Inflammatory macrophage (primary cell): Measurements from ENCODE around the gene PAPSS1.

Experiments
- DNase-seq, 2 donors: peaks; one replicate each; pipeline ENCODE4 v3.0.0-alpha.2; 2020 to 2022

The PAPSS1 gene

DNA sequence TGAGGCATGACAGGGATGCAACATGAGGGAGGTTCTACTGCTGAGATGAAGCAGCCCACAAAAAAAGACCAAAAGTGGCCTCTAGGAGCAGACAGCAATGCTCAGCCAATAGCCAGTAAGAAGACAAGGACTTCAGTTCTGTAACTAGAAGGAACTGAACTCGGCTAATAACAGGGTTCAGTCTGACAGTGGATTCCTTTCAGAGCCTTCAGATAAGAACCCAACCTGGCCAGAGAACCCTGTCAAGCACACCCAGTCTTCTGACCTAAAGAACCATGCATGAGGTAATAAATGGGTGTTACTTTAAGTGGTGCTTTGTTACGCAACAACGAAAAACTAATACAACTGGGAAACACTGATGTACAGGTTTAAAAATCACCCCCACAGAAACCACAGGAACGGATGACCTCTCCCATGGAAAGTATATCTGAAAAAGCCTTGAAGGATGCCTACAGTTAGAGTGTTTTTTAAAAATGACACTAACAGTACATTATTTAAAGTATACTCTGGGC lies 94.6 kb downstream of the PAPSS1 start:
- DNase-seq = no peak

DNA sequence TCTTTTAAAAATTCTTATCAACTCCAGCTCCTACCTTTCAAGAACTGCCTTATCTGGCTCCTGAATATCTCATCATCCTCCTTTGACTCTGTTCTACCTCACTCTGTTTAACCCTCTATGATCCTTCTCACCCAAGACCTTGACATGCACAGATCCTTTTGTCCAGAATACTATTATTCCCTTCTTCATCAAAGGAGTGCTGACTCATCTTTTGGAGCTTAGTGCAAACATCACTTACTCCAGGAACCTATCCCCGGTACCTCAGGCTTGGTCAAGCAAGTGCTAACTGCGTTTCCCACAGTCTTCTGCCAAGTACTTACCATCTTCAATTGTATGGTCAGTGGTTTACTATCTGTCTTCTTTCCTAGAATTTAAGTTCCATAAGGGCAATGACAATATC lies 96.0 kb downstream of the PAPSS1 start:
- DNase-seq = no peak

DNA sequence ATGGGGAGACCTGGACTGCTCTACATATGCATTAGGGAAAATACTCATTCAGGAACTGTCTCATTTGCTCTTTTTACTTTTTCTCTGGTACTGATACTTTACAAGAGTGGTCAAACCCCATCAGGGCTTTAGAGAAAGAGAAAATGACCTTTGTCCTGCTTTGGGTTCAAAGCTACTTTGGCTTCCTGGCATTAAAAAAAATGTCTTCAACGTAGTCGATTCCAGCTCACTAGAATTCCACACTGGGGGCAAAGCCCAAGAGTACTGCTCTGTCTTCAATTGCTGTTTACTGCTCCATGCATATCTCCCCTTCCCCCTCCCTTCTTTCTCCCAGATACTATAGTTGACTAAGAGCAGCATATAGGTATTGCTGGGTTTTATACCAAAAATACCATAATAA lies 98.0 kb downstream of the PAPSS1 start:
- DNase-seq = no peak

DNA sequence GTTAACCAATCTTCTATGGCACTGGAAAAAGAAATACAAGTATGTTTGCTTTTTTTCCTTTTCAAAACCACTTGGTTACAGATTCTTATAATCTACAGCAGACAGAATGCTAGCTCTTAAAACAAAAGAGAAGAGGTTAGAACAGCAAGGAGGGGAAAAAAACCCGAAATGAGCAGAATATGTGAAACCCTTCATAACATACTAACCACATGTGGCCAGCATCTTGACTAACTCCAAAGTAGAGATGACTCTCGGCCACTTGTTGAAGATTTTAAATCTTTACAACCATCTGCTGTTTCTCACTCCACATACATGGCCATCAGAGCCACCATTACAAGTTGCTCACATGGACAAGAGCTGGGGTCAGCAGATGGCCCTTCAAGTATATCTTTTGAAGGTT lies 100.3 kb downstream of the PAPSS1 start:
- DNase-seq = no peak

DNA sequence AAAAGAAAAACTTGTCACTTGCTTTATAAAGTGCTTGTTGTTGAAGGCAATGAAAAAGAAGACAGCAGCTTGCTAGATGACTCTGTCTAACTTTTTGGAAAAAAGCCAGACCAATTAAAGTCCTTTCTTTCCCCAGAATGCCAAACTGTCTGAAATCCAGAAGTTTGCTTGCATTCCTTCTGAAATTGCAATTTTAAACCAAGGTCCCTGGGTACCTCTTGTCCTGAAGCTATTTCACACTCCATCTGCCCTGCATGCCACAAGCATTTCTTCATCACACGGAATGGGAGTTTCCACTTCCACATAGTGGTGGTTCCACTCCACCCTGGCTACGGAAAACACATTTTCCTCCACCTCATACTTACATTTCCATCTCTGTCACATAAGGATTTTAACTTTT lies 101.0 kb downstream of the PAPSS1 start:
- DNase-seq = peak in 1 of 2 donors; percentile 7

DNA sequence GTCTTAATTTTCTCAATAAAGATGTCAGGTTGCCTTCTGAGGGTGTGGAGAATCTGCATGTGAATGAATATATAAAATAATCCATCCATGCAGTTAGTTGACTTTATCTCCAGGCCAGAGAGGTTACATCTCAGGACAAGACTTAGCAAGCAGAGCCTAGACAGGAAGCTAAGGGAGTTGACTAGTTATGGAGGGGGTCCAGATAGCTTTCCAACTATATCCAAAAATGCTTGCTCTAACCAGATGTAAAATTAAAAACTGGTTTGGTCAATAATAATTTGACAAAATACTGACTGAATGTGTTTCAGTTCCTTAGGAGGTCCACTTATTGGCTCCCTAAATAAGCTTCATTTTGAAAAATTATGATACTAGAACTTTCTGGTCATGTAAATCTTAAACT lies 101.4 kb downstream of the PAPSS1 start:
- no peak for DNase-seq

DNA sequence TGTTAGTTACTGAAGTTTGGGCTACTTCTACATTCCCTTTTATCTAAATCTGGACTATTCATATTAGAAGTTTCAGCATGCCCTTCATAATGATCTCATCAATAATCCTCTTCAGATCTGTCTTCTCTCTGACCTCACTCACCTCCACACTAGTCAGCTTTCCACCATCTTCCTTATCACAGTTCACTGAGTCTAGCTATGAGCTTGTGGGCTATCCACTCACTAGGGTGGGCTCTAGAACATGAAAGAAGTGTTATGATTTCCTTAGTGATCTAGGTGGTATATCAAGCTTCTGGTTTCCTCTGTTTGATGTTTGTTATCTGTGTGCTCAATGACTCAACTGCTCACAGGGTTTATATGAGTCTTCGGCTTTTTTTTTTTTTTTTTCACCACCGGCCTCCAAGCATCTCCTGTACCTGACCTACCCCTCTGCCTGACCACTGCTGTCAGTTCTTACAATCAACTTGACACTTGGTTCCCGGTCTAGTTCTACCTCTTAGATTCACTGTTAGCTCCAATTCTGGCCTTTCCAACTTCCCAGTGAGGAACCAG lies 103.1 kb downstream of the PAPSS1 start:
- DNase-seq = no peak

DNA sequence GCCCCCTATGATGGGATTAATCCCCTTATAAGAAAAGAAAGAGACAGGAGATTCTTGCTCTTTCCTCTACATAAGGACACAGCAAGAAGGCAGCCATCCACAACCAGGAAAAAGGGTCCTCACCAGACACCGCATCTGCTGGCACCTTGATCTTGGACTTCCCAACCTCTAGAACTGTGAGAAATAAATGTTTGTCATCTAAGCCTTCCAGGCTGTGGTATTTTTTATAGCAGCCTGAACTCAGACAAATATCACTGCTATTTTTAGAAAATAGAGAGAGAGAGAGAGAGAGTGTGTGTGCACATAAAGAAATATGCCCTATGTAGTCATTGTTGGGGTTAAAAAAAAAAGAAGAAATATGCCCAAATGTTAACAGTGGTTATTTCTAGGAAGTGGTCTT lies 104.2 kb downstream of the PAPSS1 start:
- DNase-seq = no peak

DNA sequence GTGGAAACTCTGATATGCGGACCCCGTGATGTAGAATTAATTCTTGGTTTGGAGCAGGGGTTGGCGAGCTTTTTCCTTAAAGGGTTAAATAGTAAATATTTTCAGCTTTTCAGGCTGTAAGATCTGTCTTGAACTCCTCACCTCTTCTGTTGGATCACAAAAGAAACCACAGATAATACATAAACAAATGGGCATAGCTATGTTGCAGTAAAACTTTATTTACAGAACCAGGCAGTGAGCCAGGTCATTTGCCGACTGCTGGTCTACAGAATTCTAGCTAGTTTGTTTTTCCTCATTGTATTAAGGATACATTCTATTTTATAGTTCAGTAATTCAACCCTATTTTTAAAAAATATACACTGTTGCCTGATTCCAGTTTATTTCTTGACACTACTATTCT lies 116.6 kb downstream of the PAPSS1 start:
- DNase-seq = no peak

DNA sequence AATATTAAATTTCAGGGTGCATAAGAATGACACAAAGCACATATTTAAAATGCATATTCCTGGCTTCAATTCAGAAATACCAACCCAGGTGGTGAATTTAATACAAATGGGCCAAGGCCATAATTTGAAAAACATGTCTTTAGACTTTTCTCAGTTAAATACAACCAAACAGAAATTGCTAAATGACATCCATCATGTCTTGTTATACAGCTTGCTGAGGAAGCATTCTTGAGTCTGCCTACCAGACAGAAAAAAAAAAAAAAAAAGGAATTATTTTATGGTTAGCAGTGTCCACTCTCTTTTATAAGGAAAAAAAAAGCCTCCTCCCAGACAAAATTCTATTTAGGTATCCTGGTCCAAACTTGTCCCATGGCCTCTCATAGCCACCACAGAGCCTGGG lies 119.1 kb downstream of the PAPSS1 start:
- no peak for DNase-seq

DNA sequence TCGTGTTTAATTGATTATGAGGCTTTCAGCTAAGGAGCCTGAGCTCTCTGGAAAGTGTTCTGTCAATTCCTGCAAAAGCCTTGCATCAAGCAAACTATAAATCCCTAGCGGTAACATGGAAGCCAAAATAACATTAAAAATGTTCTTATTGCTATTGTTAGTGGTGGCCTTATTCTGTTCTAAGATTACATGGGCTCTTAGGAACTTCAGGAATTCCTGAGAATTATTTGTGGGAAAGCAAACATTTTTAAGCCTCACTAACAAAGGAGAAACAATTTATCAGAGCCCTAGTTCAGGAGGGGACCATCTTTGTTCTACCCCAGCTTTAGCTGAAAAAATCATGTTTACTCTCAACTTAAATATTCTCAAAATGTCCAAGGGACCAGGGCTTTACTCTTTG lies 119.6 kb downstream of the PAPSS1 start:
- DNase-seq = no peak

DNA sequence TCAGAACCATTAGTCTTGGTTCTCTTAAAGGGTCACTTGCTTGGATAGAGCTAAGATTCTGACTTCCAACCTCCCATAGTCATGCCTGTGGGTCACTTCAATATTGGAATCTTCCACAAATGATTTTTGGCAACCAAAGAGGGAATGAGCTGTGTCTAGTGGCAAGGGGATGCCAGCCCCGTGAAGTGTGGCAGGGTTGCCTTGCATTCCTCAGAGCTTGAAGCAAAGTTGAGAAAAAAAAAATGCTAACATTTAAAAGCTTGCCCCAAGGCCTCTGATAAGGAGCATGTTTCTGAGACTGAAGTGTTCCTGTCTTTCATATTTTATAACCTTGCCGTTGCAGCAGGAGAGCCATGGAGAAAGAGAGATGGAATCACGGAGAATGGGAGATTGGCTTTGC lies 120.2 kb downstream of the PAPSS1 start:
- no peak for DNase-seq

DNA sequence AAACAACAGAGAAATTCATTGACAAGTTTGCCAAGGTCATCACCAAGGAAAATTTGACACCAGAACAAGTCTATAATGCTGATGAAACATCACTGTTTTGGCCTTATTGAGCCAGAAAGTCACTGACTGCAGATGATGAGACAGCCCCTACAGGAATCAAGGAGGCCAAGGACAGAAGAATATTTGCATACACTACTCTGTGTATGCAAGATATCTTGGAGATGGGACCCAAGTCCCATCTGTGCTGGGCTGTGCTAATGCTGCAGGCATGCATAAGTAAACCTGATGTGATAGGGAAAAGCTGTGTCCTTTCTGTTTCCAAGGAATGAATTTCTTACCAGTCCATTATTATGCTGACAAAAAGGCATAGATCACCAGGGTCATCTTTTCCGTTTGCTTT lies 126.8 kb downstream of the PAPSS1 start:
- DNase-seq = no peak

DNA sequence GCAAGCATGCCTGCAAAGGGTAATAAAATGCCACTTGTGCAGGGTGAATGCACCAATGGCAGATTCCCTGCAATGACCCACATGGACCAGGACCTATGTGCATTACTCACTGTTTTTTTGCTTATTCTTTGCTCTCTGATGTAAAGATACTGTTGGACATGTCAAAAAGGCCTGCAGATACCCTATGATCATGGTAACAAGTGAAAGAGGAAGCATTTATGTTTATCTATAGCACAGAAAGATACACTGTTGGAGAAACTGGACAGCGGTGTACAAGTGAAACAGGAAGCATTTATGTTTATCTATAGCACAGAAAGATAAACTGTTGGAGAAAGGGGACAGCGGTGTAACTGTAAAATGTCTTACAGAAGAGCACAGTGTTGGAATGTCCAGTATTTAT lies 127.5 kb downstream of the PAPSS1 start:
- DNase-seq = no peak

DNA sequence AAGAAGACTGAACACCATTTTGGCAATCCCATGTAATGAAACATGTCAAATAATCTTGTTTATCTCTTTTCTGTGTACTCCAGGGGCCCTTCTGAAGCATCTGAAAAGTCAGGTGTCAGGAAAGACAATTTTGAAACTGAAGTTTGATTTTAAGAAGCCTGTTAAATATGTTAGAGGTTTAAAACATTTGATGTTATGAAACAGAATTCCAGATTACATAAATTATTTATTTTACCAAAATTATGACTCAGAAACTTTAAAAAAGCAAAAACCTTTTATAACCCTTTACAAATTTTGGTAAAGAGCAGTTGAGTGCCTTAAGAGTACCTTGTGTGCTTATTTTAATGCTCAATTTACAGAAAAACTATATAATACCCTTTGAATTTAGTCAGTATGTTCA lies 130.8 kb downstream of the PAPSS1 start:
- no peak for DNase-seq

DNA sequence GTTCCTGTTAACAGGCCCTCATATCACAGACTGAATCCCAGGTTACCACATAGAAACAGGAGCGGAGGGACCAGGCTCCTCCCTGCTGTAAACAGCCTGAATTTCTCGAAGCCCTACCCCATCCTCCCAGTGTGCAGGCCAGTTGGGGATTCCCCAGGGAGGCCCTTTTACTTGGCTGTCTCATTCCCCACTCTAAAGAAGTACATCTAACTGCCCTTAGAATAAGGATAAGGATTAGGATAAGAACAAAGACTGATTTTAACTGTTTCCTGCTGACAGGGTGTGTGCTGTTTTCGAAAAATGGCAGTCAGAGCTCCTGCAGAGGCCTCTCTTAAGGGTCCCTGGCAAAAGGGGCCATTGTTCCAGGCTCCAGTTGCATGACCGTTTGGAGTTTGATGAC lies 133.7 kb downstream of the PAPSS1 start:
- DNase-seq = no peak

DNA sequence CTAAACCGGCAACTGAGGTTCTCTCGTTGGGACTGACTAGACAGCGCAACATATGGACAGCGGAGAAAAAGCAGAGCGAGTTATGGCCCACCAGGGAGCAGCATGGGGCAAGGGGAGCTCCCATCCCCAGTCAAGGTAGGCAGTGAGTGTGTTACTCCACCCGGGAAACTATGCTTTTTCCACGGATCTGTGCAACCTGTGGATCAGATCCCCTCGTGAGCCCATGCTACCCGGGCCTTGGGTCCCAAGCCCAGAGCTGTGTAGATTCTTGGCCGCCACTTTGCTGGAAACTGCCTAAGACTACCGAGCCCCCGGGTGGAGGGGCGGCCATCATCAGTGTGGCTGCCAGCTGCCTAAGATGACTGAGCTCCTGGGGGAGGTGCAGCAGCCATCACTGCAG lies 140.9 kb downstream of the PAPSS1 start:
- no peak for DNase-seq

DNA sequence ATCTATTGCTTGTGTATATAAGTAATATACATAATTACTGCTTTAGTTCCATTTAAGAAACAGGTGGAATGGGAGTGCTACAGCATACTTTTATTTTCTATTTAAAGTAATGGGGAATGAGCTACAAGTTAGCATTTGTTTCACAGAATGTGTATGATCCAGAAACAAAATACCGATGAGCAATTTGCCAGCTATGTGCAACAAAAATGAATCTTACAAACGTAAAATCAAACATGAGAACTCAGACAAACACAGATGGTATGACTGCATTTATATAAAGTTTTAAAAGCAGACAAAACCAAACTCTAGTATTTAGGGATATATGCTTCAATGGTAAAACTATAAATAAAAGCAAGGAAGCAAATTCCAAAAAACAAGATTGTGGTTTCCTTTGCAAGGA lies 141.7 kb downstream of the PAPSS1 start:
- no peak for DNase-seq

DNA sequence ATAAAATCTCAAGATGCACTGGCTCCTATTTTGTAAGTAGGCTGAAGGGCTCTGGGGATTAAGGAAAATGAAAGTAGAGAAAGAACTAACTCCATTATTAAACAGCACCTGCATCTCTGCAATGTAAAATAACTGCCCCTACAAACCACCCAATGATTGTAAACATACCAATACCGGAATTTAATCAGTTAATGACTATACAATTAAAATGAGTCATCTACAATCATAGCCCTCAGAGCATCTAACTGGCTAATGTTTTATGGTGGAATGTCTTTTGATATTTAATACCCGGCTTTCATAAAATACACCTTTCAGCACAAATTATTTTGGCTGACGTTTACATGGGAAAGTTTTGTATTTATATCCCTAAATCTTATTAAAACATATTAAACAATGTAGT lies 142.3 kb downstream of the PAPSS1 start:
- no peak for DNase-seq

DNA sequence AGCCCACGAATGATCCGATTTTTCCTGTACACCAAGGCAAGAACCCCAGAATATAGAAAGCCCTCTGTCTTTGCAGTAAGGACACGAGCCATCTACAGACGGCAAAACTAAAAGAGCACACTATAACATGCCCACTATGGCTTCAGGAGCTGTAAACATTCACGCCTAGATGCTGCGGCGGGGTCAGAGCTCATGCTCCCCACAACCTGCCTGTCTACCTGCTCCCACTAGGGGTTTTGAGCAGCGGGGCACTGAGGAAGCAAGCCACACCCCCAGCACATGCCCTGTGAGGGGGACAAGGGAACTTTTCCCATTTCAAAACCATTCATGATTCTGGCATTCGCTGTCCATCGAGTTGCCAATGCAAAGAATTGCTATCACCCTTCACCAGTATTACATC lies 144.8 kb downstream of the PAPSS1 start:
- no peak for DNase-seq

DNA sequence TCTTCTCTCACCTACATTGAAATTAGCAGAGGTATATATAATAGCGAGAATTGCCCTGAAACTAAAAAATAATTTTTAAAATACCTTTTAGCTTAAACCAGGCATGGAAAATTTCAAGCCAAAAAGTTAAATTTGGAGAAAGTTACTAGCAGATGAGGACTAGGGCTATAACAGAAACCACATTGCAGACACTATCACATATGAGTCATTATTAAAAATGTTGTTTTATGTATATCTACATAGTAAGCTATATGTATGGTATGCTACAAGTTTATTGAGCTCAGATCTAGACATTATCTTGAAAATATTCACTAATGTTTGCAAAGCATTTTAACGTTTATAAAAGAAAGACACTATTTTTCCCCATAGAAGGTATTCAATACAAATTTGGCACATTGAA lies 147.8 kb downstream of the PAPSS1 start:
- no peak for DNase-seq

DNA sequence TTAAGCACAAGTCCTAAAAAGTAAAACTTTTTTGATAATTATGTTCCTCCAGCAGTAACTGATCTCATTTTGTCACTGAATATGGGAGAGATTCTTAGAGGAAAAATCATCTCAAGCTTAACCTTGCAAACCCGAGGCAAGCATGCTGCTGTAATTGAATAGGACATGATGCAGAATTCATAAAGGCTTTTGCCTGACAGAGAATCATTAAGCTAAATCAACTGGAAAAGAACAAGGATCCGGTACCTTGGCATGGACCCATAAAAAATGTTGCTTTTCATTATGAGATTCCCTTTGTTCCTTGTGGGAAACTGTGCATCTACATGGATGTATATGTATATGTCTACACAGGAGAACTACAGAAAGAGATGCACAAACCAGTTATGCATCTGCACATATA lies 149.1 kb downstream of the PAPSS1 start:
- DNase-seq = no peak

DNA sequence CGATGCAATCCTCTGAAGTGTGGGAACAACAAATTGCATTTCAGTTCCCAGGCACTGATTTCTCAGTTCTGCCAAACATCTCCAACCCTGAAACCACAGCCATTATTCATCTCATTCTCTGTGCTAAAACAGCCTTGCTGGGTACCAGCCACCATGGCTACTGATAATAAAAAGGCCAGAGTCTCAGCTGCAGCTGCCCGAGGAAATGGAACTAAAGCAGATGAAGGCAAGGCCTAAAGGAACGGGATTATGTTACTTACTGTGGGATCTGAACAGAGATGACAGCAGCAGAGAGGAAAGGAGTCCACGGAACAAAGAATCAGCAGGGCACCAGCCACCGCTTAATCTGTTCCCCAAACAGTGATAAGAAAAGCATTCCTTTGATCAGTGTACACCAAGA lies 155.7 kb downstream of the PAPSS1 start:
- DNase-seq = no peak
